HG02870 (cell line): ENCODE data around the gene LIMS2.

Experiments
- ATAC-seq: cut with Tn5 transposase; IDR thresholded peaks from one replicate; pipeline ENCODE4 v1.9.1; 2021; ENCODE audit warnings: mild to moderate bottlenecking, moderate library complexity; ENCODE audit not compliant: unreplicated experiment

The LIMS2 gene

GRCh38 chr2:127635380-127636237 lies 39.7 kb downstream of the LIMS2 start:
- no peak for ATAC-seq

- ATAC-seq = no peak
Observed at GRCh38 chr2:127634626-127635379, 40.5 kb downstream of the LIMS2 start.

- no peak for ATAC-seq
Observed at GRCh38 chr2:127634066-127634617, 41.2 kb downstream of the LIMS2 start.

GRCh38 chr2:127633556-127634065 lies 41.7 kb downstream of the LIMS2 start:
- ATAC-seq = no peak

GRCh38 chr2:127632592-127633489 lies 42.5 kb downstream of the LIMS2 start:
- peak; percentile 60 for ATAC-seq

DNA sequence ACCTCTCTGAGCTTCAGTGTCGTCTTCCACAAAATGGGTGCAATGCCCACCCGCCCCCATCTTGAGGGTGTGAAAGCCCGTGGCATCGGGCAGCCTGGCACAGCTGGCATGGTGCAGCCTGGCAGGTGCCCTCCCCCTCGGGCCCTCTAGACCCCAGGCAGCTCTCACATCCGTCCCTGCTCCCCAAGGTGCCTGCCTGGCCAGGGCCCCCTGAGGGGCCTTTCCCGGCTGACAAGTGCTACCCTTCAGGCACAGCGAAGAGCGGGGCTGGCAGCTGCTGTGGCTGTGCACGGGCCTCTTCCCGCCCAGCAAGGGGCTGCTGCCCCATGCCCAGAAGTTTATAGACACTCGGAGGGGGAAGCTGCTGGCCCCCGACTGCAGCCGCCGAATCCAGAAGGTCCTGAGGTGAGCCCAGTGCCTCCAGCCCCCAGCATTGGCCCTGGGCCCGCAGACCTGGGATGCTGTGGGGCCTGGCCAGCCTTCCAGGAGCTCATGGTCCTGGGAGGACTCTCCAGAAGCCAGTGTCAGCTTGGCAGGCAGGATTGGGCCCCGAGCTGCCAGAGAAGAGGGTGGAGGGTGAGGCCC lies 43.2 kb downstream of the LIMS2 start:
- no peak for ATAC-seq

DNA sequence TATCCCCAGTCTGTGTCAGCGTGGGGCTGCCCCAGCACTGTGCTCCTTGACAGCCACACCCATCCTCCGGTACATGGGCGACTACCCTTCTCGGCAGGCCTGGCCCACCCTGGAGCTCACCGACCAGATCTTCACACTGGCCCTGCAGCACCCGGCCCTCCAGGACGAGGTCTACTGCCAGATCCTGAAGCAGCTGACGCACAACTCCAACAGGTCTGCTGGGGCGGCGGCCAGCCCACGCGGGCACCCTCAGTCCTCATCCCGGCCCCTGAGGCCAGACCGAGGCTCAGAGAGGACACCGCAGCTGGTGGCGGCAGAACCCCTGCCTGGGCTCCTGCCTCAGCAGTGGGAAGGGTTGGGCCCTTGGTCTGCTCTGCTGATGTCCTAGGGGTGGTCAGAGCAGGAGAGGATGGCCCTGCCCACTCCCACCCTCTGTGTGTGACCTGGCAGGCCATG lies 43.8 kb downstream of the LIMS2 start:
- ATAC-seq = no peak

DNA sequence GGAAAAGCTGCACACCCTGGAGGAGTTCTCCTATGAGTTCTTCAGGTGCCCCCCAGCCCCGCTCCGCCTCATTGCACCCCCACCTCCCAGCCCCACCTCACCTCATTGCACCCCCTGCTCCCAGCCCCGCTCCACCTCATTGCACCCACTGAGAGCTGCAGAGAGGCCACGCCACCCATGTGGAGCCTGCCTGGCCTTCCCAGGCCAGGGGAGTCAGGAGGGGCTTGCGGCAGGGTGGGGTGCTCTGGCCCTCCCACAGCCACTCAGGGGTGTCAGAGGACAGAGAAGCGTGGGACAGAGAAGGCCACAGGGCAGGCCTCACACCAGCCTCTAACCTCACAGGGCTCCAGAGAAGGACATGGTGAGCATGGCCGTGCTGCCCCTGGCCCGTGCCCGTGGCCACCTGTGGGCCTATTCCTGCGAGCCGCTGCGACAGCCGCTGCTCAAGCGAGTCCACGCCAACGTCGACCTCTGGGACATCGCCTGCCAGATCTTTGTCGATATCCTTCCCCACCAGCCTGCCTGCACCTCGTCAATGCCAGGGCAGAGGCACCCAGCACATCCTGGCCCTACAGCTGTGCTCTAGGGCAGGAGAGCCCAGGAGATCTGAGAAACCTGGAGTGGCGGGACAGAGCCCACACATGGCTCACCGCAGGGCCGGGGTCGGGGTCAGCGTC lies 44.3 kb downstream of the LIMS2 start:
- ATAC-seq = no peak

- no peak for ATAC-seq
Observed at GRCh38 chr2:127630096-127630863, 45.0 kb downstream of the LIMS2 start.

- ATAC-seq = no peak
Observed at GRCh38 chr2:127629637-127630036, 45.7 kb downstream of the LIMS2 start.

GRCh38 chr2:127628767-127629614 lies 46.3 kb downstream of the LIMS2 start:
- no peak for ATAC-seq

DNA sequence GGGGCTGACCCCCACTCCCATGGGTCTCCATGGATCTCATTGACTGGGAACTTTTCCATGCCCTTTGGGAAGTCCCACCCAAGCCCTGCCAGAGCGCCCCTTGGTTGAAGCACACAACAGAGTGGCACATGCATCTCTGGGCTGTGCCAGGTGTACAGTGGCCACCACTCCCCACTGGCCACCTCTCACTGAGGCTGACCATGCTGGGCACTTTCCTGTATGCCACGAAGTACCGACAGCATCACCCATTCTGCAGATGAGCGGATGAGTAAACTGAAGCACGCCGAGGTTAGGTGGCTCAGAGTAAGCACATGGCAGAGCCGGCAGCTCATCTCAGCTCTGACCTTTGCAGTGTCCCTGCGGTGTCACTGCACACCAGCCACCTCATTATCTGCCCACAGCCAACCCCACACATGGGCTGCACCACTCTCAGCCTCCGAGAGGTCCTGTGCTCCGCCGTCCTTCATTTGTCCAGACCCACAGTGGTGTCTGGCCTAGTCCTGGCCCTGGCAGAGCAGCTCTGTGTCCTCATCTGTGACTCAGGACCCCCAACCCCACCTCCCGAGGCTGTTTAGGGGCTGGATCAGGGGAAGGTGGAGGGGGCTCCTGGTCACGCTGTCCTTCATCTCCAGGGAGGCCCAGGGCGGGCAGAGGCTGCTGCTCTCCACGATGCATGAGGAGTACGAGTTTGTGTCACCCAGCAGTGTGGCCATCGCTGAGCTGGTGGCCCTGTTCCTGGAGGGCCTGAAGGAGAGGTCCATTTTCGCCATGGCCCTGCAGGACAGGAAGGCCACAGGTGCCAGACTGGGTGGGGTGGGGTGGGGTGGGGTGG lies 47.4 kb downstream of the LIMS2 start:
- no peak for ATAC-seq

DNA sequence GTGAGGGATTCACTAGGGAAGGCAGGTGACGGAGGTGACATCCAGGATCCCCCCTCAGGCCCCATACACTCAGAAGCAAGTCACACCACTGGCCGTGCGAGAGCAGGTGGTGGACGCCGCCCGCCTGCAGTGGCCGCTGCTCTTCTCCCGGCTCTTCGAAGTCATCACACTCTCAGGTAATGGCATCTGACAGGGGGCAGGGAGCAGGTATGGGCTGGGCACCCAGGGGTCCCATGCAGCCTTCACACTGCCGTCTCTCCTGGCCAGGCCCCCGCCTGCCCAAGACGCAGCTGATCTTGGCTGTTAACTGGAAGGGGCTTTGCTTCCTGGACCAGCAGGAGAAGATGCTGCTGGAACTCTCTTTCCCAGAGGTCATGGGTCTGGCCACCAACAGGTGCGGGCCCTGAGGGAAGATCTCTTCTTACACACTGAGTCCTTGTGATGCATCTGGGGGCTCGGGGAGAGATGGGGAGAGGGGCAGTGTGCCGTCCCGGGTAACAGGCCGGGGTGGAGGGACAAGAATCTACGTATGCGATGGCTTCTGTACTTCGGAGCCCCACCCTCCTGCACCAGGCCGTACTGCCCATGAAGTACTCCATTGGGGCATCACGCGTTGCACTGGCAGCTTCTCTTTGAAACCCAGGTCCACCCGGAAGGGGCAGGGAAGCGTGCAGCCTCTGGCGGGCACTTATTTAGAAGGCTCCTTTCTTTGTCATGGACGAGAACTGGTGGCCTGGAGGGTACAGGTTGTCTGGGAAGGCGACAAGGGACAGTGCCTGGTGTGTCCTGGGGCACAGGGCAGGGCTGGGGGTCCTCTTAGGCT lies 48.2 kb downstream of the LIMS2 start:
- ATAC-seq = no peak

GRCh38 chr2:127626175-127626574 lies 49.2 kb downstream of the LIMS2 start:
- ATAC-seq = no peak

DNA sequence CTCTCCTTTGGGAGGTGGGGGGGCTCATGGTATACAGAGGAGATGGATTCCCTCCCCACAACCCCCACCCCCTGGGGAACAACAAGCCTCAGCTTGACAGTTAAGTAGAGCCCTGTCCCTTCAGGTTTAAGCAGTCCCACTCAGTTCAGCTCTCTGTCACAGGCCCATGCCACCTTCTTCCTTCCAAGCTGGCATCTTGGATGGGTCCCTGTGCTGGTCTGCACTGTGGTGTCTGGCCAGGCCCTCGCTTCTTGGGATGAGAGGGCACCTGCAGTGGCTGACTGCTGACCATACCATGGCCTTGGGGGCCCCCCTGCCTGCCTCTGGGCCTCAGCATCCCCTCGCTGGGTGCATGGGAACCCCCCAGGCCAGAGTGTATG lies 49.8 kb downstream of the LIMS2 start:
- ATAC-seq = no peak
